Immature natural killer cell (primary cell): Measurements from ENCODE around the gene BICC1. TPM values are rescaled to one million over a fixed set of nuclear protein-coding genes. Genes with fewer than 3 reads are reported as not detected.
A peak's percentile ranks its signal among the peaks of the same experiment; 100 is the strongest.

Experiments used
- DNase-seq, 3 donors: peaks; one replicate each; pipeline ENCODE4 v3.0.0; 2022; ENCODE audit warnings: mixed read lengths in 1 of 3
- H3K27ac Mint-ChIP-seq, 6 donors: one replicate each; pipeline ENCODE4 v1.8.0; 2020; ENCODE audit warnings: mixed read lengths in 6 of 6, mild to moderate bottlenecking in 5 of 6, inconsistent platforms in 4 of 6, moderate library complexity in 3 of 6
- H3K27me3 Mint-ChIP-seq, 3 donors: one replicate each; pipeline ENCODE4 v1.8.0; 2020 to 2021; ENCODE audit warnings: low read depth in 3 of 3, mild to moderate bottlenecking in 3 of 3, mixed read lengths in 3 of 3, moderate library complexity in 3 of 3, inconsistent platforms in 1 of 3
- H3K36me3 Mint-ChIP-seq, 3 donors: one replicate each; pipeline ENCODE4 v1.8.0; 2020; ENCODE audit warnings: mixed read lengths in 3 of 3, inconsistent platforms in 2 of 3, mild to moderate bottlenecking in 2 of 3
- H3K4me1 Mint-ChIP-seq, 2 donors: one replicate each; pipeline ENCODE4 v1.8.0; 2020; ENCODE audit warnings: inconsistent platforms in 2 of 2, mild to moderate bottlenecking in 2 of 2, mixed read lengths in 2 of 2, moderate library complexity in 1 of 2
- H3K4me3 Mint-ChIP-seq, 5 donors: one replicate each; pipeline ENCODE4 v1.8.0; 2020; ENCODE audit warnings: mild to moderate bottlenecking in 5 of 5, mixed read lengths in 5 of 5, inconsistent platforms in 3 of 5, moderate library complexity in 3 of 5
- H3K9me3 Mint-ChIP-seq, 6 donors: one replicate each; pipeline ENCODE4 v1.8.0; 2020; ENCODE audit warnings: mild to moderate bottlenecking in 6 of 6, mixed read lengths in 6 of 6, inconsistent platforms in 4 of 6, moderate library complexity in 3 of 6
- polyA plus RNA-seq, 3 donors: library from polyadenylated mRNA; unstranded; fragments of 300-500 nt; fragmentation: Illumina TruSeq; gene quantifications; one replicate each; pipeline ENCODE4 v1.2.3, GENCODE V29; 2021

BICC1 gene
- polyA plus RNA-seq, 3 donors from 2014 or later, result 0.08 to 0.11 TPM; not detected in 1

- H3K27ac Mint-ChIP-seq, result no peak overlapping the region
- H3K4me3 Mint-ChIP-seq, result no peak overlapping the region
- no peaks in the 10 kb centered on the region for H3K4me1 Mint-ChIP-seq
- no peaks in the 10 kb centered on the region for H3K36me3 Mint-ChIP-seq
- peaks cover 0 to 5% (median 0%) of the 10 kb centered on the region in 6 donors for H3K9me3 Mint-ChIP-seq
- H3K27me3 Mint-ChIP-seq, result peaks cover 0 to 2% (median 0%) of the 10 kb centered on the region in 3 donors
- DNase-seq, result no peak
Measured at GRCh38 chr10:58806970-58807628, 294.4 kb downstream of the BICC1 start.

GRCh38 chr10:58807629-58808022 lies 295.0 kb downstream of the BICC1 start:
- H3K9me3 Mint-ChIP-seq, result peaks cover 0 to 6% (median 0%) of the 10 kb centered on the region in 6 donors
- H3K36me3 Mint-ChIP-seq, result no peaks in the 10 kb centered on the region
- H3K4me1 Mint-ChIP-seq, result no peaks in the 10 kb centered on the region
- peaks cover 0 to 2% (median 0%) of the 10 kb centered on the region in 3 donors for H3K27me3 Mint-ChIP-seq
- no peak overlapping the region for H3K4me3 Mint-ChIP-seq
- H3K27ac Mint-ChIP-seq, result no peak overlapping the region
- DNase-seq, result no peak

GRCh38 chr10:58810751-58811150 lies 298.1 kb downstream of the BICC1 start:
- peaks cover 0 to 2% (median 2%) of the 10 kb centered on the region in 3 donors for H3K27me3 Mint-ChIP-seq
- no peak overlapping the region for H3K27ac Mint-ChIP-seq
- no peaks in the 10 kb centered on the region for H3K4me1 Mint-ChIP-seq

GRCh38 chr10:58813573-58813972 lies 300.9 kb downstream of the BICC1 start:
- Mint-ChIP-seq H3K27me3 (peaks cover 0 to 2% (median 2%) of the 10 kb centered on the region in 3 donors), H3K4me3 (no peak overlapping the region), H3K27ac (no peak overlapping the region)

More at GRCh38 chr10:58810751-58811150, 298.1 kb downstream of the BICC1 start:
- Mint-ChIP-seq H3K4me3 (no peak overlapping the region), H3K36me3 (no peaks in the 10 kb centered on the region), H3K9me3 (peaks cover 0 to 6% (median 0%) of the 10 kb centered on the region in 6 donors)
- DNase-seq, result no peak

GRCh38 chr10:58817201-58817846 lies 304.7 kb downstream of the BICC1 start:
- peaks cover 0 to 2% (median 0%) of the 10 kb centered on the region in 3 donors for H3K27me3 Mint-ChIP-seq
- H3K4me3 Mint-ChIP-seq, result no peak overlapping the region
- H3K4me1 Mint-ChIP-seq, result peaks cover 24 to 27% of the 10 kb centered on the region in 2 donors
- H3K27ac Mint-ChIP-seq, result no peak overlapping the region
- no peak for DNase-seq
- no peaks in the 10 kb centered on the region for H3K9me3 Mint-ChIP-seq
- H3K36me3 Mint-ChIP-seq, result no peaks in the 10 kb centered on the region

More at GRCh38 chr10:58813573-58813972, 300.9 kb downstream of the BICC1 start:
- H3K4me1 Mint-ChIP-seq, result peaks cover 0 to 2% of the 10 kb centered on the region in 2 donors
- H3K36me3 Mint-ChIP-seq, result no peaks in the 10 kb centered on the region
- H3K9me3 Mint-ChIP-seq, result peaks cover 0 to 6% (median 0%) of the 10 kb centered on the region in 6 donors
- no peak for DNase-seq

- no peaks in the 10 kb centered on the region for H3K9me3 Mint-ChIP-seq
Measured at GRCh38 chr10:58818900-58819299, 306.2 kb downstream of the BICC1 start.

GRCh38 chr10:58820386-58820785 lies 307.7 kb downstream of the BICC1 start:
- DNase-seq, result peak; percentile 6 to 20 (median 7)
- no peaks in the 10 kb centered on the region for H3K36me3 Mint-ChIP-seq
- H3K4me1 Mint-ChIP-seq, result peaks cover 24 to 27% of the 10 kb centered on the region in 2 donors
- peak overlapping the region in 2 of 5 donors; percentile 5 to 17 for H3K4me3 Mint-ChIP-seq
- no peaks in the 10 kb centered on the region for H3K27me3 Mint-ChIP-seq
- peak overlapping the region in 1 of 6 donors; percentile 76 for H3K27ac Mint-ChIP-seq
- H3K9me3 Mint-ChIP-seq, result no peaks in the 10 kb centered on the region

More at GRCh38 chr10:58818900-58819299, 306.2 kb downstream of the BICC1 start:
- H3K27me3 Mint-ChIP-seq, result peaks cover 0 to 2% (median 0%) of the 10 kb centered on the region in 3 donors
- H3K36me3 Mint-ChIP-seq, result no peaks in the 10 kb centered on the region
- DNase-seq, result no peak
- no peak overlapping the region for H3K4me3 Mint-ChIP-seq
- H3K4me1 Mint-ChIP-seq, result peaks cover 24 to 27% of the 10 kb centered on the region in 2 donors
- no peak overlapping the region for H3K27ac Mint-ChIP-seq

GRCh38 chr10:58820861-58821751 lies 308.4 kb downstream of the BICC1 start:
- Mint-ChIP-seq H3K27ac (peak overlapping the region in 1 of 6 donors; percentile 10), H3K9me3 (peaks cover 0 to 2% (median 0%) of the 10 kb centered on the region in 6 donors), H3K4me3 (peak overlapping the region in 2 of 5 donors; percentile 5 to 17), H3K36me3 (no peaks in the 10 kb centered on the region), H3K27me3 (no peaks in the 10 kb centered on the region), H3K4me1 (peaks cover 24 to 27% of the 10 kb centered on the region in 2 donors)
- DNase-seq, result no peak

GRCh38 chr10:58821752-58822056 lies 309.0 kb downstream of the BICC1 start:
- Mint-ChIP-seq H3K27ac (no peak overlapping the region), H3K4me1 (peaks cover 21 to 27% of the 10 kb centered on the region in 2 donors), H3K36me3 (no peaks in the 10 kb centered on the region), H3K9me3 (peaks cover 0 to 2% (median 0%) of the 10 kb centered on the region in 6 donors), H3K27me3 (no peaks in the 10 kb centered on the region), H3K4me3 (no peak overlapping the region)
- no peak for DNase-seq

GRCh38 chr10:58823983-58824382 lies 311.3 kb downstream of the BICC1 start:
- no peak overlapping the region for H3K27ac Mint-ChIP-seq
- no peaks in the 10 kb centered on the region for H3K27me3 Mint-ChIP-seq
- DNase-seq, result no peak

GRCh38 chr10:58824396-58824795 lies 311.7 kb downstream of the BICC1 start:
- H3K9me3 Mint-ChIP-seq, result peaks cover 0 to 2% (median 0%) of the 10 kb centered on the region in 6 donors
- H3K27ac Mint-ChIP-seq, result no peak overlapping the region
- H3K4me3 Mint-ChIP-seq, result no peak overlapping the region
- no peaks in the 10 kb centered on the region for H3K36me3 Mint-ChIP-seq
- H3K4me1 Mint-ChIP-seq, result peaks cover 20 to 25% of the 10 kb centered on the region in 2 donors
- H3K27me3 Mint-ChIP-seq, result no peaks in the 10 kb centered on the region
- no peak for DNase-seq

More at GRCh38 chr10:58823983-58824382, 311.3 kb downstream of the BICC1 start:
- H3K9me3 Mint-ChIP-seq, result peaks cover 0 to 2% (median 0%) of the 10 kb centered on the region in 6 donors
- peaks cover 21 to 27% of the 10 kb centered on the region in 2 donors for H3K4me1 Mint-ChIP-seq
- no peaks in the 10 kb centered on the region for H3K36me3 Mint-ChIP-seq
- no peak overlapping the region for H3K4me3 Mint-ChIP-seq

- H3K4me1 Mint-ChIP-seq, result peaks cover 0 to 2% of the 10 kb centered on the region in 2 donors
- peaks cover 0 to 2% (median 0%) of the 10 kb centered on the region in 6 donors for H3K9me3 Mint-ChIP-seq
- no peak overlapping the region for H3K4me3 Mint-ChIP-seq
- no peaks in the 10 kb centered on the region for H3K36me3 Mint-ChIP-seq
- H3K27ac Mint-ChIP-seq, result no peak overlapping the region
- no peak for DNase-seq
- H3K27me3 Mint-ChIP-seq, result peaks cover 0 to 1% (median 0%) of the 10 kb centered on the region in 3 donors
Measured at GRCh38 chr10:58826694-58827093, 314.0 kb downstream of the BICC1 start.

- H3K4me3 Mint-ChIP-seq, result no peak overlapping the region
- H3K9me3 Mint-ChIP-seq, result peaks cover 0 to 2% (median 0%) of the 10 kb centered on the region in 6 donors
- no peaks in the 10 kb centered on the region for H3K36me3 Mint-ChIP-seq
Measured at GRCh38 chr10:58827381-58827780, 314.7 kb downstream of the BICC1 start.

More at GRCh38 chr10:58827381-58827780, 314.7 kb downstream of the BICC1 start:
- H3K27me3 Mint-ChIP-seq, result peaks cover 0 to 3% (median 0%) of the 10 kb centered on the region in 3 donors
- no peak overlapping the region for H3K27ac Mint-ChIP-seq
- DNase-seq, result no peak
- H3K4me1 Mint-ChIP-seq, result no peaks in the 10 kb centered on the region
